ENCODE measurements around the gene RHBDL1.
A peak's percentile ranks its signal among the peaks of the same experiment; 100 is the strongest.

Gene RHBDL1

DNA sequence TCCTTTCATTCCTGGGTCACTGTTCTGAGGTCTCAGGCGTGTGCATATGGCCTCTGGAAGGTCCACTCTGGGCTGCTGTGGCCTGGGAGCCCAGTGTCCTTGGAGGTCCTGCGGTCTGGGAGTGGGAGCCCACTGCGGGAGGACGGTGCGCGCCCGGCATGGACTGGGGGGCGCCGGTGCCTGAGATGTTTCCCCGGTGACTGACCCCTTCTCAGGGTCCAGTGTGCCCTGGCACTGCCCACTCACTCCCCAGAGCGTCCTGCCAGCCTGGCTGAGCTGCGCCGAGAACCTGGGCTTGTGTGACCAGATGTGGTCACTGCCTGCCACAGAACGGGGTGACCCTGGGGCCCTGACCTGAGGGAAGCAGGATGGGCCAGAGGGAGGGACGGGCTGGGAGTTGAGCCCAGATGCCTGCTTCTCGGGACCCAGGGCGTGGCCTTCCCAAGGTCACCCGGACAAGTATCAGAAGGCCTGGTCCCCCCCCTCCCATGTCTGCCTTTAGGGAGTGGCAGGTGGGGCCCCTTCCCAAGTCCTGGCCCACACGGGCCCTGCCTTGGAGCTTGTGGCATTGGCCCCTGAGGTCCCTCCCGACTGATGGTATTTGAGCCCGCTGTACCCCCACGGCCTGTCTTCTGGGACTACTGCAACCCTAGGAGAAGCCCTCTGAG, 1.1 kb upstream of the RHBDL1 start:
- no peak for DNase-seq (ENCODE audit: low spot score)

GRCh38 chr16:675884-676564, 553 bp downstream of the RHBDL1 start:
- no peak for DNase-seq (ENCODE audit: low spot score)

GRCh38 chr16:676565-676902, 1.1 kb downstream of the RHBDL1 start:
- no peak for DNase-seq (ENCODE audit: low spot score)

DNA sequence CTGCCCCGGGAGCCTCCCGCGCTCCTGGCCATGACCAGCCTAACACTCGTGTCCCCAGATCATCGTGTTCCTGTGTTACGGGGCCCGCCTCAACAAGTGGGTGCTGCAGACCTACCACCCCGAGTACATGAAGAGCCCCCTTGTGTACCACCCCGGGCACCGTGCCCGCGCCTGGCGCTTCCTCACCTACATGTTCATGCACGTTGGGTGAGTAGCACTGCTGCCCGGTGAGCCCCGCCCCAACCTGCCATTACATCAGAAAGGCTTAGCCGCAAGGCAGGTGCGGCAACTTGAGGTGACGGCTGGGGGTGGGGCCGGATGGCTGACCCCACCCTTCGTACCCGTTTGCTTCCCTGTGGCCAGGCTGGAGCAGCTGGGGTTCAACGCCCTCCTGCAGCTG, 1.4 kb downstream of the RHBDL1 start:
- no peak for DNase-seq (ENCODE audit: low spot score)

- no peak for DNase-seq (ENCODE audit: low spot score)
Observed at GRCh38 chr16:677316-678190, 2.1 kb downstream of the RHBDL1 start.

GRCh38 chr16:678209-678857, 2.9 kb downstream of the RHBDL1 start:
- no peak for DNase-seq (ENCODE audit: low spot score)

GRCh38 chr16:678858-679813, 3.7 kb downstream of the RHBDL1 start:
- peak; percentile 64 for DNase-seq (ENCODE audit: low spot score)

GRCh38 chr16:679814-680624, 4.5 kb downstream of the RHBDL1 start, which contains the start of gene STUB1:
TSS of gene STUB1 (plus strand) at chr16:680410. CDS start at chr16:680526, 116 bp downstream.
- peak; percentile 84 for DNase-seq (ENCODE audit: low spot score)

GRCh38 chr16:680625-680945, 5.1 kb downstream of the RHBDL1 start:
- no peak for DNase-seq (ENCODE audit: low spot score)

- peak; percentile 56 for DNase-seq (ENCODE audit: low spot score)
Observed at GRCh38 chr16:680967-681745, 5.7 kb downstream of the RHBDL1 start.

DNA sequence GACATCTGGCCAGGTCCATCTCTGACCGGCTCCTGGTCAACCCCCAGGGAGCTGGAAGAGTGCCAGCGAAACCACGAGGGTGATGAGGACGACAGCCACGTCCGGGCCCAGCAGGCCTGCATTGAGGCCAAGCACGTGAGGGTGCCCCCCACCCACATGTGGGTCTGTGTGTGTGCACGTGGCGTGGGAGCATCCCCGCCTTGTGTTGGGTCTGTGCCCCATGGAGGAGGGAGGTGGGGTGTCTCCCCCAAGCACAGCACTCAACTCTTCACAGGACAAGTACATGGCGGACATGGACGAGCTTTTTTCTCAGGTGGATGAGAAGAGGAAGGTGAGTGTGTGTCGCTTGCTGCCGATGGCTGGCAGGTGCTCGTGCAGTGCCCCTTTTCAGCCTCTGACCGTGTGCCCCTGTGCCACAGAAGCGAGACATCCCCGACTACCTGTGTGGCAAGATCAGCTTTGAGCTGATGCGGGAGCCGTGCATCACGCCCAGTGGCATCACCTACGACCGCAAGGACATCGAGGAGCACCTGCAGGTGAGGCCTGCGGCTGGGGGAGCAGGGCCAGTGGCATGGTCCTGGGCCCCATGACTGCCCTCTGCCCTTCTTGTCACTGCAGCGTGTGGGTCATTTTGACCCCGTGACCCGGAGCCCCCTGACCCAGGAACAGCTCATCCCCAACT, 6.4 kb downstream of the RHBDL1 start:
- peak; percentile 44 for DNase-seq (ENCODE audit: low spot score)

- DNase-seq (ENCODE audit: low spot score), result no peak
Observed at GRCh38 chr16:682493-683395, 7.3 kb downstream of the RHBDL1 start.

- DNase-seq (ENCODE audit: low spot score), result peak; percentile 46
Observed at GRCh38 chr16:683396-684070, 8.1 kb downstream of the RHBDL1 start.

GRCh38 chr16:684071-684794, 8.8 kb downstream of the RHBDL1 start, which contains the start of gene JMJD8:
TSS of gene JMJD8 (minus strand) at chr16:684334. CDS start at chr16:684319, 15 bp downstream.
- DNase-seq (ENCODE audit: low spot score), result peak; percentile 96

GRCh38 chr16:684961-685696, 9.7 kb downstream of the RHBDL1 start:
- DNase-seq (ENCODE audit: low spot score), result no peak

- peak; percentile 62 for DNase-seq (ENCODE audit: low spot score)
Observed at GRCh38 chr16:685967-686366, 10.5 kb downstream of the RHBDL1 start.
